B cell (primary cell): ENCODE data around the gene LRRC74B. TPM values are rescaled to one million over a fixed set of nuclear protein-coding genes. Genes with fewer than 3 reads are reported as not detected.

Experiments used
- ATAC-seq: fragments of 200-7000 bp; cut with Tn5 transposase; one replicate; pipeline ENCODE4 v1.10.0; 2021; ENCODE audit warnings: low read depth, mild to moderate bottlenecking, moderate number of reproducible peaks, moderate library complexity
- CTCF ChIA-PET: fragments of 350-600 bp; sonication (Branson Sonifier 250); formaldehyde crosslinking; loops from one replicate; lab custom pipeline; 2021; ENCODE audit warnings: antibody characterized with exemption, inconsistent platforms; lab: Charles Lee
- POLR2A ChIA-PET: fragments of 350-600 bp; sonication (Branson Sonifier 250); formaldehyde crosslinking; loops from one replicate; lab custom pipeline; 2021; ENCODE audit warnings: antibody characterized with exemption; lab: Charles Lee
- DNase-seq: peaks from one replicate; pipeline ENCODE4 v3.0.0; 2013
- H2AFZ ChIP-seq: 2 replicates; pipeline ENCODE4 v1.6.1; 2012; ENCODE audit warnings: mild to moderate bottlenecking, low read depth, low read length; ENCODE audit not compliant: insufficient read depth, poor library complexity, severe bottlenecking
- H3K27ac ChIP-seq, 2 donors: 1 replicate in 1 of 2; 2 replicates in 1 of 2; pipeline ENCODE4 v1.5.1; 2012 to 2013; ENCODE audit warnings: low read length in 2 of 2, mild to moderate bottlenecking in 2 of 2, moderate library complexity in 1 of 2
- H3K27me3 ChIP-seq, 4 experiments: fragments of 200-600 bp in 1 of 4; sonication (generic) in 1 of 4; replicated peaks in 1 of 4; 1 replicate in 2 of 4; 2 replicates in 2 of 4; pipeline versions ENCODE4 v1.6.1 to v1.7.0; 2013 to 2016; ENCODE audit warnings: low read length in 3 of 4, mild to moderate bottlenecking in 2 of 4, mixed read lengths in 1 of 4, moderate library complexity in 1 of 4; ENCODE audit not compliant: insufficient read depth in 4 of 4, control insufficient read depth in 3 of 4; ENCODE audit errors: control extremely low read depth in 1 of 4
- H3K36me3 ChIP-seq, 2 experiments: replicated peaks in 1 of 2; 1 replicate in 1 of 2; 2 replicates in 1 of 2; pipeline versions ENCODE4 v1.6.1 to v1.7.1; 2013; ENCODE audit warnings: low read length in 1 of 2; ENCODE audit not compliant: insufficient read depth in 2 of 2, control insufficient read depth in 1 of 2; ENCODE audit errors: control extremely low read depth in 1 of 2, extremely low read depth in 1 of 2
- H3K4me1 ChIP-seq, 2 donors: fragments of 200-600 bp in 1 of 2; sonication (generic) in 1 of 2; 1 replicate in 1 of 2; 2 replicates in 1 of 2; pipeline versions ENCODE4 v1.5.1 to v1.6.1; 2013 to 2017; ENCODE audit warnings: low read length in 2 of 2; ENCODE audit not compliant: control insufficient read depth in 2 of 2, insufficient read depth in 2 of 2
- H3K4me2 ChIP-seq: replicated peaks from 2 replicates; pipeline ENCODE3; 2012; ENCODE audit warnings: mild to moderate bottlenecking, low read depth, low read length; ENCODE audit not compliant: poor library complexity, severe bottlenecking
- H3K4me3 ChIP-seq, 5 experiments: fragments of 200-600 bp in 1 of 5; sonication (generic) in 1 of 5; 1 replicate in 3 of 5; 2 replicates in 2 of 5; pipeline versions ENCODE4 v1.5.1 to v1.7.0; 2011 to 2016; ENCODE audit warnings: low read length in 4 of 5, mild to moderate bottlenecking in 4 of 5, low read depth in 2 of 5, control low read depth in 1 of 5, moderate library complexity in 1 of 5; ENCODE audit not compliant: insufficient read depth in 1 of 5; ENCODE audit errors: control extremely low read depth in 1 of 5, extremely low read depth in 1 of 5
- H3K79me2 ChIP-seq: fragments of 200-600 bp; sonication (generic); one replicate; pipeline ENCODE4 v1.6.0; 2016; ENCODE audit warnings: low read length; ENCODE audit not compliant: control insufficient read depth, insufficient read depth
- H3K9ac ChIP-seq: fragments of 200-600 bp; sonication (generic); 2 replicates; pipeline ENCODE4 v1.6.1; 2017; ENCODE audit warnings: mild to moderate bottlenecking, low read length, moderate library complexity
- H3K9me3 ChIP-seq, 3 donors: one replicate each; pipeline versions ENCODE4 v1.6.1 to v1.7.1; 2013; ENCODE audit warnings: low read length in 2 of 3; ENCODE audit not compliant: control insufficient read depth in 2 of 3, insufficient read depth in 1 of 3; ENCODE audit errors: control extremely low read depth in 1 of 3
- H4K20me1 ChIP-seq: 2 replicates; pipeline ENCODE4 v1.6.0; 2012; ENCODE audit warnings: mild to moderate bottlenecking, low read length; ENCODE audit not compliant: insufficient read depth, control insufficient read depth, poor library complexity, severe bottlenecking
- H3K27ac Mint-ChIP-seq: one replicate; pipeline ENCODE4 v1.8.0; 2021; ENCODE audit warnings: mixed read lengths
- H3K27me3 Mint-ChIP-seq: one replicate; pipeline ENCODE4 v1.8.0; 2021; ENCODE audit warnings: mixed read lengths
- H3K4me1 Mint-ChIP-seq: one replicate; pipeline ENCODE4 v1.8.0; 2021; ENCODE audit warnings: mixed read lengths
- H3K4me3 Mint-ChIP-seq: one replicate; pipeline ENCODE4 v1.8.0; 2021; ENCODE audit warnings: mixed read lengths
- H3K9me3 Mint-ChIP-seq: one replicate; pipeline ENCODE4 v1.8.0; 2022; ENCODE audit warnings: mixed read lengths; ENCODE audit not compliant: insufficient read depth
- CTCF ChIP-seq: fragments of 200-600 bp; IDR thresholded peaks from one replicate; pipeline ENCODE4 v1.8.0; 2022; ENCODE audit warnings: antibody characterized with exemption, mild to moderate bottlenecking
- EZH2 ChIP-seq: IDR thresholded peaks from 2 replicates; pipeline ENCODE4 v1.6.1; 2012; ENCODE audit warnings: borderline replicate concordance, low read depth, mild to moderate bottlenecking, moderate library complexity, low read length; ENCODE audit not compliant: insufficient read depth, poor library complexity, severe bottlenecking
- WGBS: methylation state at CpG from one replicate; pipeline ENCODE4 v1.1.5; 2013; ENCODE audit warnings: missing lambda C conversion rate; ENCODE audit not compliant: insufficient coverage; 5-methylcytosine and 5-hydroxymethylcytosine counted together
- intact Hi-C: fragments of 100-400 bp; cut with micrococcal nuclease; formaldehyde crosslinking; loops from one replicate; pipeline ENCODE4 v1.10.0; 2022
- polyA plus RNA-seq: library from polyadenylated mRNA; depleted of rRNA; stranded (reverse); fragments of >200 nt; gene quantifications from 2 replicates; pipeline ENCODE4 v1.2.3, GENCODE V29; 2012
- total RNA-seq, 2 donors: library from RNA; stranded (reverse); fragments of 120-200 nt in 1 of 2; gene quantifications; 1 replicate in 1 of 2; 2 replicates in 1 of 2; pipeline versions ENCODE4 v1.2.3 to v1.2.4, GENCODE V29; 2013 to 2022

Gene LRRC74B
- total and polyA plus RNA-seq, 2 donors (not counting 1 experiment from before 2014, with no cell fraction given), result 0.01 to 0.17 TPM

DNA sequence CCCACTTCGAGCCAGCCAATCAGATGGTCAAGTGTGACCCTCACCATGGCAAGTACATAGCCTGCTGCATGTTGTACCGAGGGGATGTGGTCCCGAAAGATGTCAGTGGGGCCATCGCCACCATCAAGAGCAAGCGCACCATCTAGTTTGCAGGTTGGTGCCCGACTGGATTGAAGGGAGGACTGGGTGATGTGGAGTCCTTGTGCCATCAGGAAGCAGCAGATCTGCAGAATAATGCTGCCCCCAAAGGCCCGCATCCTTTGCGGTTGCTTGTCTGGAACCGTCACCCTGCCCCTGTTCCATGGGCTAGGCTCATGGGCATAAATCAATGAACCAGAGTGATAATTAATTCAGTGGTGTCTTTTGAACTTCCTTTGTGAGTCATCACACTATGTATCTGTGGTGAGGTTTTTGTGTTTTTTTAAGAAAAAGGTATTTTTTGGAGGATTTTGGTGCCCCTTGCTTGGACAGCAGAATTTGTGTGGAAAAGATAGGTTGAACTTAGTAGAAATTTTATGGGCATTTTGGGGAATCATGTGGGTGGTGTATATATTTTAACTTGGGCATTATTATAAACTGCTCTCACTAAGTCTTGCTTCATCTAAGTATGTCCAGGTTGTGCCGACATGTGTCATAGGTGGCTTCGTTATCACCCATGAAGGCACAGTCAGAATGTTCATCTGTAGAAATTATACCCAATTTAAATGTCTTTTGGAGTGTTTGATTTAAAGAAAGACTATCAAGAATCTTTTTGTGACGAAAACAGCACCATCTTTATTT lies 22.3 kb downstream of the LRRC74B start:
- Histone ChIP-seq H3K79me2 (no peaks in the 10 kb centered on the region), H3K27ac (no peak overlapping the region), H2AFZ (no peak overlapping the region), H3K27me3 (peaks cover 0 to 5% (median 0%) of the 10 kb centered on the region in 4 experiments), H3K4me1 (no peaks in the 10 kb centered on the region), H3K9ac (no peak overlapping the region), H3K36me3 (no peaks in the 10 kb centered on the region), H3K4me3 (no peak overlapping the region), H4K20me1 (no peaks in the 10 kb centered on the region), H3K9me3 (peaks cover 0 to 4% (median 0%) of the 10 kb centered on the region in 3 donors), H3K4me2 (no peak overlapping the region)
- intact Hi-C loops, result no loop called here
- Mint-ChIP-seq H3K4me3 (no peak overlapping the region), H3K27ac (no peak overlapping the region), H3K9me3 (no peaks in the 10 kb centered on the region), H3K4me1 (no peaks in the 10 kb centered on the region), H3K27me3 (peaks cover 11% of the 10 kb centered on the region)
- TF ChIP-seq CTCF, result no peak
- TF ChIP-seq EZH2, result no peak
- DNase-seq (no peak), ATAC-seq (no peak)
- ChIA-PET POLR2A (no interaction called here), CTCF (no interaction called here)
- WGBS, result 94% methylated on average over 10 of the region's 12 CpGs

DNA sequence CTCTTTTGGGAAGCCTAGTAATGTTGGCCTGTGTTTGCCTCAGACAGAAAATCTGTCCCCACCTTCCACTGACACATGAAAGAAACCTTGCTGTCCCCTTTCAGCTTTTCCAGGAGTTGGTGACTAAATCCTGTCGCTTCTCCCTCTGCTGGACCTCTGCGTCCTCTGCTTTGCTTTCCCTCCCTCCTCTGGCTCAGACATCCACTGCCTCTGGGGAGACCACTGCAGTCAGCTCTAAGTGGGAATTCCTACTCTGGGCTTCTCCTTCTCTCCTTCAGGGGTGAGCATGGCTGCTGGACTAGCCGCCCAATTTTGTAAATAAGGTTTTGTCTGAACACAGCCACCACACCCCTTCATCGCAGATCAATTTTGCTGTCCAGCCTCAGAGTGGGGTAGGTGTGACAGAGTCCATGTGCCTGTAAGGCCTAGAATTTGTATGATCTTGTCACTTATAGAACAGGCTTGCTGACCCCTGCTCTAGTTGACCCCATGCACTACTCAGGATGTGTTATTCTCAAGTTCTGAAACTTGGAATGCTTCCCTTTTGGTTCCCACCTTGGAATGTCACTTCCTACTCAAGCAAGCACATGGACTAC lies 23.0 kb downstream of the LRRC74B start:
- Mint-ChIP-seq H3K4me1 (no peaks in the 10 kb centered on the region), H3K27ac (no peak overlapping the region), H3K4me3 (no peak overlapping the region), H3K27me3 (peaks cover 11% of the 10 kb centered on the region), H3K9me3 (no peaks in the 10 kb centered on the region)
- CTCF ChIA-PET, result no interaction called here
- Histone ChIP-seq H3K79me2 (no peaks in the 10 kb centered on the region), H3K27ac (no peak overlapping the region), H3K9ac (no peak overlapping the region), H4K20me1 (no peaks in the 10 kb centered on the region), H2AFZ (no peak overlapping the region), H3K27me3 (peaks cover 0 to 5% (median 0%) of the 10 kb centered on the region in 4 experiments), H3K4me3 (no peak overlapping the region), H3K36me3 (no peaks in the 10 kb centered on the region), H3K4me1 (no peaks in the 10 kb centered on the region), H3K4me2 (no peak overlapping the region), H3K9me3 (peaks cover 0 to 4% (median 0%) of the 10 kb centered on the region in 3 donors)
- DNase-seq (no peak), ATAC-seq (no peak)
- intact Hi-C loops, result no loop called here
- no peak for TF ChIP-seq EZH2
- TF ChIP-seq CTCF, result no peak
- 92% methylated on average over 2 of the region's 4 CpGs for WGBS
- POLR2A ChIA-PET, result no interaction called here
